ENCODE data around the gene PA2G4.

DNA sequence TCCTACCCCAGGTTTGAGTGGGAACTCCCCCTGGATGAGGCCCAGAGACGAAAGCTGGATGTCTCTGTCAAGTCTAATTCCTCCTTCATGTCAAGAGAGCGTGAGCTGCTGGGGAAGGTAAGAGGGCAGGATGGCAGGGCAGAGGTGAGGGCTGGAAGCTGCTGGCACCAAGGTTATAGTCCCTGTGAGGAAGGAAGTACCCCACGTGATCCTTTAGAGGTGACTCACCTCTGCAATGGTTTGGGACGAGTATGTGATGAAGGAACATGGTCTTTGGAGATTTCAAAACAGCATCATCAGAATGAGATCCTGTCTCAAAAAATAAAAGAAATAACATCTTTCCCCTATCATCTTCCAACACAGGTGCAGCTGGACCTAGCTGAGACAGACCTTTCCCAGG, 38.9 kb downstream of the PA2G4 start:
- TF ChIP-seq POLR2AphosphoS2 (IDR thresholded peaks at IDR 0.05; ENCODE audit: low read depth, low read length) (no peak), ZZZ3 (IDR thresholded peaks at IDR 0.05; ENCODE audit: control insufficient read depth, insufficient read length, low read depth) (no peak), POLR2A (IDR thresholded peaks at IDR 0.05; ENCODE audit: low read depth, low read length) (no peak), EZH2 (IDR thresholded peaks at IDR 0.05; ENCODE audit: borderline replicate concordance, control insufficient read depth, low read depth, low read length) (no peak), POLR2AphosphoS5 (IDR thresholded peaks at IDR 0.05; ENCODE audit: low read length) (no peak)
